Ramos (cell line): ENCODE results near the gene RMP24.

Experiments
- in situ Hi-C: fragments of 300-500 bp; cut with MboI; formaldehyde crosslinking; loops from one replicate; pipeline ENCODE4 v1.14.3; 2022; ENCODE audit warnings: low sequenced_read_pairs; ENCODE audit not compliant: unreplicated experiment

Gene RMP24

DNA sequence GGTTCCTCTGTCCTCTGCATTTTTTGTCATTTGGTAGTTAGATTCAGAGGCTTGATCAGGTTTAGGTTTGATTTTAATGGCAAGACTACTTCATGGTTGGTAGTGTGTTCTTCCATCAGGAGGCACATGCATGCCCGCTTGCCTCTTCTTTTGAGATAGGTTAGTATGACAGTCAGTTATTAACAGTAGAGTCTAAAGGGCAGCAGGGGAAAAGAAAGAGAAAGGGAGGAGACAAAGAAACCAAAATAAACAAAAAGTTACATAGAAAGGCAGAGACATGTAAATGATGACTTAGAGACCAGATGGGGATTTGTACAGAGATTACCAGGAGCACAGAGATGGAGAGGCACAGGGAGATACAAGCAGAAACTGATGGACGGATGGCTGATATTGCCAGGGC, 10.2 kb upstream of the RMP24 start:
- in situ Hi-C loops: loop anchor here (25.0 kb wide), 2 partner anchors 375 to 575 kb away; partner anchors contain the start of genes GALNT1 and ZNF396

GRCh38 chr18:35964319-35964718, 8.2 kb upstream of the RMP24 start:
- in situ Hi-C loops: loop anchor here (25.0 kb wide), 2 partner anchors 377 to 577 kb away; partner anchors contain the start of genes GALNT1 and ZNF396

- in situ Hi-C loops: loop anchor here (25.0 kb wide), 2 partner anchors 381 to 581 kb away; partner anchors contain the start of genes GALNT1 and ZNF396
Measured at GRCh38 chr18:35967866-35968265, 4.6 kb upstream of the RMP24 start.

DNA sequence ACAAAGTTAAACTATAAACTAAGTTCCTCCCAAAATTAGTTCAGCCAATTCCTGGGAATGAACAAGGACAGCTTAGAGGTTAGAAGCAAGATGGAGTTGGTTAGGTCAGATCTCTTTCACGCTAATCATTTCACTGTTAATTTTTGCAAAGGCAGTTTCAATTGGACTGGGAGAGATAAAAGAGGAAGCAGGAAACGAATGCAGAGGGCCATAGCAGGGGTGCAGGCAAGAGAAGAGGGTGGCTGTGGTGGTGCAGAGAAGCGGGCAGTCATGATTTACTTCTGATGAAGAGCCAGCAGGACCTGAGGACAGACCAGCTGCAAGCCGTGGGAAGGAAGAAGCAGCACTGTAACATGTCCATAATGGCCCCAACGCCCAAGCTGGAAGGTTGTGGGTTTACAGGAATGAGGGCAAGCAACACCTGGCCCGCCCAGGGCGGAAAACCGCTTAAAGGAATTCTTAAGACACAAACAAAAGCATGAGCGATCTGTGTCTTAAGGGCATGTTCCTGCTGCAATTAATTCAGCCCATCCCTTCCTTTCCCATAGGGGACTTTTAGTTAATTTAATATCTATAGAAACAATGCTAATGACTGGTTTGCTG, 4.1 kb upstream of the RMP24 start:
- in situ Hi-C loops: loop anchor here (25.0 kb wide), 2 partner anchors 381 to 581 kb away; partner anchors contain the start of genes GALNT1 and ZNF396

- in situ Hi-C loops: loop anchor here (25.0 kb wide), 2 partner anchors 382 to 582 kb away; partner anchors contain the start of genes GALNT1 and ZNF396
Measured at GRCh38 chr18:35969676-35970075, 2.8 kb upstream of the RMP24 start.

- in situ Hi-C loops: loop anchor here (25.0 kb wide), 2 partner anchors 384 to 584 kb away; partner anchors contain the start of genes GALNT1 and ZNF396
Measured at GRCh38 chr18:35971661-35972196, 750 bp upstream of the RMP24 start.

DNA sequence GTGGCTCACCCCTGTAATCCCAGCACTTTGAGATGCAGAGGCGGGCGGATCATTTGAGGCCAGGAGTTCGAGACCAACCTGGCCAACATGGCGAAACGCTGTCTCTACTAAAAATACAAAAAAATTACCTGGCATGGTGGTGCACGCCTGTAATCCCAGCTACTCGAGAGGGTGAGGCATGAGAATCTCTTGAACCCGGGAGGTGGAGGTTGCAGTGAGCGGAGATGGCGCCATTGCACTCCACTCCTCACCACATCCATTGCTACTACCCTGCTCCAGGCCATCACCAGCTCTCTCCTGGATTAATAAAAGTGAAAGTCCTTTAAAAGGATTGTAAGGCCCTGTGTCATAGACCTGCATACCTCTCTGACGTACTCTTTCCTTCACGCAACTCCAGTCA, 1.2 kb downstream of the RMP24 start:
- in situ Hi-C loops: loop anchor here (25.0 kb wide), 2 partner anchors 386 to 586 kb away; partner anchors contain the start of genes GALNT1 and ZNF396

DNA sequence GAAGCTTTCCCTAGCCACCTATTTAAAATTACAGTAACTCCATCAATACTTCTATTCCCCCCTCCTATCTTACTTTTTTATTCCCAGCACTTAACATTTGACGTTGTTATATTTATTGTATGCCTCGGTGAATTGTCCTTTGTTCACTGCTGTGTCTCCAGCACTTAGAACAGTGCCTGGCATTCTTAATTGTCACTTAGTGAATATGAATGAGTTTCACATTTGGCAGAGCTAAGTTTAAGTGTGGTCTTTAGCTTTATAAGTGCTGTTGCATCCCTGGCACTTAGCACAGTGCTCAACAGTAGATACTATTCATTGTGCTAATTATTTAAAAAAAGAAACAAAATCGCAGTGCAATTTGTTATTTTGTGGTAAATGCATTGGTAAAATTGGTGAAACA, 1.7 kb downstream of the RMP24 start:
- in situ Hi-C loops: loop anchor here (25.0 kb wide), 2 partner anchors 387 to 587 kb away; partner anchors contain the start of genes GALNT1 and ZNF396

GRCh38 chr18:35979112-35979511, 6.6 kb downstream of the RMP24 start:
- in situ Hi-C loops: no loop called here

- in situ Hi-C loops: no loop called here
Measured at GRCh38 chr18:35982409-35983114, 10.1 kb downstream of the RMP24 start.

- in situ Hi-C loops: no loop called here
Measured at GRCh38 chr18:35983147-35983546, 10.7 kb downstream of the RMP24 start.

DNA sequence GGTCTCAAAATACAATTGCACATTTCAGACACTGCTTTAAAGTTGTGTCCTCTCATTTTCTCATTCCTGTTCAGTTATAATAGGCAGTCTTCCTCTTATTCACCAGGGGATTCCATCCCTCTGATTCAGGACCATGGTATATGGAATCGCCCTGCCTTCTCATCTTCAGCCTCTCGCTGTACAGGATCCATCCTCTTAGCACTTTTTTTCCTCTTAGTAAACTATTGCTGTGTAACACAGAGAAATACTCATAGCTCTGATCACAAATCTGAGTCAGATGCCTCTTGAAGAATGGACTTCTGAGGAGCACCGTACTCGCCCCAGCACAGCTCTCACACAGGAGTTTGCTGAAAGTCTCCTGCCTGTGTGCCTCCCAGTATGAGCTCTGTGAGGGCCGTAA, 11.3 kb downstream of the RMP24 start:
- in situ Hi-C loops: no loop called here

GRCh38 chr18:35991696-35992095, 19.2 kb downstream of the RMP24 start:
- in situ Hi-C loops: no loop called here

- in situ Hi-C loops: no loop called here
Measured at GRCh38 chr18:35993013-35993412, 20.5 kb downstream of the RMP24 start.

DNA sequence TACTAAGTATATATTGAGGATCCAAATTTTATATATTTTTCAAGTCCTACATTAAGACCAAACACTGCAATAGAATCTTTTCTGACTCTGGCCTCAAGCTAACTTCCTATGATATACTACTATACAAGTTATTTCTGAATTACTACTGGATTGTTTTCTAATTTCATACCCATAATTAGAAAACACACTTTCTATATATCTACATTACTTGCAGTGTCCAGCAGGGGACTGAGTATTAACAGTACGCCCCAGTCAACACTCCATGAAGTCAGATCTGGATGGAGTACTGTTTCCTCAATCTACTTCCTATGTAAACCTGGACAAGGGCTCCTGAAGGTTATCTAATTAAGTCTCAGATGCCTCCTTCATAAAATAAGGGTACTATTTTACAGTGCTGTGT, 26.5 kb downstream of the RMP24 start:
- in situ Hi-C loops: no loop called here

DNA sequence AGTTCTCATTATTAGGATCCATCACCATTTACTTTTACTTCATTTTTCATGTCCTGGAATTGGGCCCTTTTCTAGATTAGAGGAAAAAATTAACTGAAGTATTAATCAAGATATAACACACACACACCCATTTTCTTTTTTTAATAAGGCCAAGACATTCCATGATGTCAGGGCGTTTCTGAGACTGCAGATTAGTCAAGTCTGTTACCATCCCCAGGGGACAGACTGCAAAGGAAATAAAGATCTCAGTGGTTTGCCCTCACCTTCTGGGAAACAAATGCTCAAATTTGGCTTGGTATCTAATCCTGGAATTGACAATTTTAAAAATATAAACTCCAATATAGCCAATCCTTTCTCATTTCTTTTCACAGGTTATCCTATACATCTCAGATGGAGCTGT, 27.4 kb downstream of the RMP24 start:
- in situ Hi-C loops: no loop called here

- in situ Hi-C loops: no loop called here
Measured at GRCh38 chr18:36006997-36007396, 34.5 kb downstream of the RMP24 start.

DNA sequence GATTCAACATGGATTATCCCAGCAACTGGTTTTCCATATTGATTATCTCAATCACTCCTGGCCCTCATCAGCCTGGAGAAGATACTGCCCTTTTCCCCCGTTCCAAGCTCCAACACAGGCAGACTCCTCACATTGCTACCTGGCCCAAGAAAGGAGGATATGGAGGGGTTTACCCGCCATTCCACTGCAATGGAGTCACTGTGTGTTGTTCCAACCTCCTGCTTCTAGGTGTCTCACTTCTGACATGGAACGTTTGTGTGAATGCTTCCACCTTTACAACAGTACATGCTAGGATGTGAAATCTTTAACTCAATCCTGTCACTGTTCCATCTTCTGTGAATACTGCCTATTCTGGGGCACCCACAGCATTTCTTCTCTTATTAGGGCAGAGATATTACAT, 36.7 kb downstream of the RMP24 start:
- in situ Hi-C loops: no loop called here

DNA sequence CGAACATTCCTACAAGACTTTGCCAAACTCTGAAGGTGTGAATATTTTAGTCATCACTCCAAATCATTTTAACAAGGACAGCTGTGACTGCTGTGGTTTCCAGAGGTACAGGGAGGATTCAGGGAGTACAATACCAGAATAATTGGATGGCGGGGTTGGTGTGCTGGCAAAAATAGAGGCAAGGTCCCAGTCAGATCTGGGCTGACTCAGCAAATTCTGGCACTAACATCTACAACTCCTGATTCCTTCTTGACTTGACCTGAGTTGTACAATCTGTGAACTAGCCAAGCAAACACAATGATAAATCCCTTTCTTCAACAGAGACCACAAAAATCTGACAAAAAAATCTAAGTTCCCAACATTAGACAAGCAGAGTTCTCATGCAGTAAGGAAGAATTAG, 40.4 kb downstream of the RMP24 start:
- in situ Hi-C loops: no loop called here

- in situ Hi-C loops: no loop called here
Measured at GRCh38 chr18:36015629-36016028, 43.1 kb downstream of the RMP24 start.

DNA sequence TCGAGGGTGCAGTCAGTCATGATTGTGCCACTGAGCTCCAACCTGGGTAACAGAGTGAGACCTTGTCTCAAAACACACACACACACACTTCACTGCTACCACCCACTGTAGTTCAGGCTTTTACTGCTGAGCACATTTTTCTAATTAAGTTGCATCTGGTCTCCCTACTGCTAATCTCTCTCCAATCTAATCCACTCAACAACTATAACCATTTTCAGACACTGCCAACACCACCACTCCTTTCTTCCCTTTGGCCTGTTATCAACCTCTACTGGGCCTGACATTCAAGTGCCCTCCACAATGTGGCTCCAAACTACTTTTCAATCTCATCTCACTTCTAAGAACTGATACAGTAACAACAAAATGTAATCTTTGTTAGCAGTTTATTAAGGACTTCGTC, 44.8 kb downstream of the RMP24 start:
- in situ Hi-C loops: no loop called here
